Large intestine (tissue), 3 donors: Measurements from ENCODE around the gene DNM1L. TPM values are rescaled to one million over a fixed set of nuclear protein-coding genes. Genes with fewer than 3 reads are reported as not detected.
"Not testable (repeated sequence)": the region's sequence is repeated elsewhere in the genome, so short reads cannot be mapped to it uniquely, and the experiment has no call there.

Experiments
- DNase-seq, 2 donors: peaks; one replicate each; pipeline versions ENCODE4 v3.0.0 to v3.0.0-alpha.2; 2013
- H3K27ac ChIP-seq: one replicate; pipeline ENCODE4 v1.5.1; 2013; ENCODE audit warnings: low read length
- H3K27me3 ChIP-seq: 2 replicates; pipeline ENCODE4 v1.6.1; 2013; ENCODE audit warnings: low read length; ENCODE audit not compliant: control insufficient read depth, insufficient read depth
- H3K36me3 ChIP-seq: 2 replicates; pipeline ENCODE4 v1.6.1; 2013; ENCODE audit warnings: low read length; ENCODE audit not compliant: control insufficient read depth, insufficient read depth
- H3K4me1 ChIP-seq: one replicate; pipeline ENCODE4 v1.6.1; 2013; ENCODE audit warnings: low read length; ENCODE audit not compliant: control insufficient read depth, insufficient read depth
- H3K4me3 ChIP-seq: one replicate; pipeline ENCODE4 v1.5.1; 2013; ENCODE audit warnings: low read length
- H3K9me3 ChIP-seq: one replicate; pipeline ENCODE4 v1.6.1; 2013; ENCODE audit warnings: mild to moderate bottlenecking, low read depth, low read length, moderate library complexity; ENCODE audit not compliant: control insufficient read depth
- WGBS: methylation state at CpG from one replicate; pipeline ENCODE4 v1.1.5; 2013; ENCODE audit warnings: low lambda C conversion rate; ENCODE audit not compliant: insufficient coverage; 5-methylcytosine and 5-hydroxymethylcytosine counted together
- polyA plus RNA-seq: library from polyadenylated mRNA; unstranded; fragments of 120-200 nt; gene quantifications from one replicate; pipeline ENCODE4 v1.2.1, GENCODE V29; 2013

DNM1L gene
- polyA plus RNA-seq, 1 donor: 88.0 TPM

GRCh38 chr12:32693036-32693435 lies 13.9 kb downstream of the DNM1L start:
- Histone ChIP-seq H3K4me3 (no peak overlapping the region), H3K27me3 (no peaks in the 10 kb centered on the region), H3K9me3 (peaks cover 6% of the 10 kb centered on the region), H3K36me3 (peaks cover 6% of the 10 kb centered on the region), H3K4me1 (no peaks in the 10 kb centered on the region), H3K27ac (no peak overlapping the region)
- no peak for DNase-seq
- no CpG with 5 or more reads among the region's 1 CpG for WGBS

- Histone ChIP-seq H3K27me3 (no peaks in the 10 kb centered on the region), H3K27ac (no peak overlapping the region), H3K9me3 (peaks cover 6% of the 10 kb centered on the region), H3K4me1 (no peaks in the 10 kb centered on the region), H3K36me3 (peaks cover 6% of the 10 kb centered on the region), H3K4me3 (no peak overlapping the region)
- no peak for DNase-seq
- WGBS: 88% methylated on average over 2 of the region's 3 CpGs
Measured at GRCh38 chr12:32695787-32696186, 16.7 kb downstream of the DNM1L start.

- DNase-seq: no peak
Measured at GRCh38 chr12:32697445-32697844, 18.3 kb downstream of the DNM1L start.

GRCh38 chr12:32698285-32698684 lies 19.2 kb downstream of the DNM1L start:
- Histone ChIP-seq H3K27ac (no peak overlapping the region), H3K4me1 (no peaks in the 10 kb centered on the region), H3K4me3 (no peak overlapping the region), H3K27me3 (no peaks in the 10 kb centered on the region), H3K36me3 (peaks cover 6% of the 10 kb centered on the region), H3K9me3 (peaks cover 6% of the 10 kb centered on the region)
- WGBS: 33% methylated on average over 1 of the region's 2 CpGs
- no peak for DNase-seq

More at GRCh38 chr12:32697445-32697844, 18.3 kb downstream of the DNM1L start:
- H3K9me3 ChIP-seq: peaks cover 6% of the 10 kb centered on the region
- peaks cover 6% of the 10 kb centered on the region for H3K36me3 ChIP-seq
- no peak overlapping the region for H3K4me3 ChIP-seq
- H3K27me3 ChIP-seq: no peaks in the 10 kb centered on the region
- H3K4me1 ChIP-seq: no peaks in the 10 kb centered on the region
- no peak overlapping the region for H3K27ac ChIP-seq
- WGBS: no CpG with 5 or more reads among the region's 1 CpG

- H3K36me3 ChIP-seq, DNase-seq, H3K4me3 ChIP-seq, H3K27ac ChIP-seq, H3K9me3 ChIP-seq, H3K27me3 ChIP-seq, H3K4me1 ChIP-seq: not testable (repeated sequence)
- no CpG with 5 or more reads among the region's 8 CpGs for WGBS
Measured at GRCh38 chr12:32699437-32699836, 20.3 kb downstream of the DNM1L start.

GRCh38 chr12:32702473-32702872 lies 23.4 kb downstream of the DNM1L start:
- no peak for DNase-seq
- Histone ChIP-seq H3K27ac (no peak overlapping the region), H3K36me3 (peaks cover 6% of the 10 kb centered on the region), H3K9me3 (no peaks in the 10 kb centered on the region), H3K27me3 (no peaks in the 10 kb centered on the region), H3K4me1 (no peaks in the 10 kb centered on the region), H3K4me3 (no peak overlapping the region)

- 100% methylated on average over 1 of the region's 1 CpG for WGBS
- no peaks in the 10 kb centered on the region for H3K4me1 ChIP-seq
- no peak for DNase-seq
Measured at GRCh38 chr12:32702946-32703345, 23.8 kb downstream of the DNM1L start.

GRCh38 chr12:32705783-32706182 lies 26.7 kb downstream of the DNM1L start:
- H3K4me1 ChIP-seq: no peaks in the 10 kb centered on the region
- no peak for DNase-seq
- peaks cover 10% of the 10 kb centered on the region for H3K36me3 ChIP-seq
- H3K27me3 ChIP-seq: no peaks in the 10 kb centered on the region
- H3K9me3 ChIP-seq: no peaks in the 10 kb centered on the region
- H3K27ac ChIP-seq: no peak overlapping the region
- no peak overlapping the region for H3K4me3 ChIP-seq

More at GRCh38 chr12:32702946-32703345, 23.8 kb downstream of the DNM1L start:
- H3K27ac ChIP-seq: no peak overlapping the region
- no peaks in the 10 kb centered on the region for H3K9me3 ChIP-seq
- no peaks in the 10 kb centered on the region for H3K27me3 ChIP-seq
- H3K4me3 ChIP-seq: no peak overlapping the region
- peaks cover 6% of the 10 kb centered on the region for H3K36me3 ChIP-seq

GRCh38 chr12:32706335-32707024 lies 27.4 kb downstream of the DNM1L start:
- no peaks in the 10 kb centered on the region for H3K9me3 ChIP-seq
- H3K36me3 ChIP-seq: peaks cover 17% of the 10 kb centered on the region
- no peak overlapping the region for H3K4me3 ChIP-seq
- no peaks in the 10 kb centered on the region for H3K4me1 ChIP-seq
- H3K27me3 ChIP-seq: no peaks in the 10 kb centered on the region
- no peak for DNase-seq
- 92% methylated on average over 1 of the region's 2 CpGs for WGBS
- no peak overlapping the region for H3K27ac ChIP-seq

- DNase-seq: no peak
- no peaks in the 10 kb centered on the region for H3K9me3 ChIP-seq
- no peaks in the 10 kb centered on the region for H3K4me1 ChIP-seq
- H3K27me3 ChIP-seq: no peaks in the 10 kb centered on the region
- no peak overlapping the region for H3K4me3 ChIP-seq
- no peak overlapping the region for H3K27ac ChIP-seq
- H3K36me3 ChIP-seq: peaks cover 39% of the 10 kb centered on the region
- WGBS: no CpG with 5 or more reads among the region's 2 CpGs
Measured at GRCh38 chr12:32708926-32709325, 29.8 kb downstream of the DNM1L start.

GRCh38 chr12:32714772-32715171 lies 35.7 kb downstream of the DNM1L start:
- H3K36me3 ChIP-seq: peaks cover 52% of the 10 kb centered on the region
- H3K4me1 ChIP-seq: no peaks in the 10 kb centered on the region
- no CpG with 5 or more reads among the region's 4 CpGs for WGBS
- no peaks in the 10 kb centered on the region for H3K9me3 ChIP-seq
- no peaks in the 10 kb centered on the region for H3K27me3 ChIP-seq
- no peak for DNase-seq
- H3K4me3 ChIP-seq: no peak overlapping the region
- no peak overlapping the region for H3K27ac ChIP-seq
